Anterior cingulate cortex (tissue), 58 donors: ENCODE data around the gene ZXDC.

Source experiments
- DNase-seq, 58 donors: peaks; one replicate each; lab custom pipeline; 2025; lab: John Stamatoyannopoulos, UW

Gene ZXDC

GRCh38 chr3:126476166-126477060 lies 722 bp upstream of the ZXDC start:
- DNase-seq, result peak in 37 of 58 donors; percentile 46 to 87 (median 69)

GRCh38 chr3:126474498-126475412 lies 936 bp downstream of the ZXDC start:
- peak in 4 of 58 donors; percentile 33 to 44 (median 38) for DNase-seq

- DNase-seq, result no peak
Measured at GRCh38 chr3:126473292-126474168, 2.2 kb downstream of the ZXDC start.

- DNase-seq, result peak in 23 of 58 donors; percentile 10 to 78 (median 34)
Measured at GRCh38 chr3:126472277-126473006, 3.2 kb downstream of the ZXDC start.

GRCh38 chr3:126469479-126469878 lies 6.2 kb downstream of the ZXDC start:
- DNase-seq, result no peak

- DNase-seq, result no peak
Measured at GRCh38 chr3:126468028-126468891, 7.4 kb downstream of the ZXDC start.

- DNase-seq, result no peak
Measured at GRCh38 chr3:126467611-126467955, 8.1 kb downstream of the ZXDC start.

- DNase-seq, result no peak
Measured at GRCh38 chr3:126466886-126467610, 8.6 kb downstream of the ZXDC start.

GRCh38 chr3:126465928-126466544 lies 9.7 kb downstream of the ZXDC start:
- DNase-seq, result peak in 4 of 58 donors; percentile 8 to 20 (median 15)

- DNase-seq, result no peak
Measured at GRCh38 chr3:126464997-126465396, 10.7 kb downstream of the ZXDC start.

GRCh38 chr3:126464494-126464893 lies 11.2 kb downstream of the ZXDC start:
- DNase-seq, result no peak

- DNase-seq, result no peak
Measured at GRCh38 chr3:126464093-126464492, 11.6 kb downstream of the ZXDC start.

- DNase-seq, result no peak
Measured at GRCh38 chr3:126463521-126463920, 12.2 kb downstream of the ZXDC start.

- no peak for DNase-seq
Measured at GRCh38 chr3:126461450-126462070, 14.1 kb downstream of the ZXDC start.

- DNase-seq, result no peak
Measured at GRCh38 chr3:126460381-126460780, 15.3 kb downstream of the ZXDC start.

- no peak for DNase-seq
Measured at GRCh38 chr3:126459763-126460127, 15.9 kb downstream of the ZXDC start.
